Measurements from ENCODE around the gene ST6GAL2.

The ST6GAL2 gene

GRCh38 chr2:106851881-106852501 lies 34.0 kb downstream of the ST6GAL2 start:
- no peak for DNase-seq (ENCODE audit: low read depth)
- TF ChIP-seq CTCF (IDR thresholded peaks at IDR 0.05; ENCODE audit: control insufficient read depth, extremely low read depth, insufficient read depth) = no peak
- no peak overlapping the region for H3K4me3 ChIP-seq (ENCODE audit: low read depth, low read length)

GRCh38 chr2:106851087-106851874 lies 34.7 kb downstream of the ST6GAL2 start:
- no peak for TF ChIP-seq CTCF (IDR thresholded peaks at IDR 0.05; ENCODE audit: control insufficient read depth, extremely low read depth, insufficient read depth)

GRCh38 chr2:106849253-106849652 lies 36.7 kb downstream of the ST6GAL2 start:
- DNase-seq (ENCODE audit: low read depth) = no peak
- no peak for TF ChIP-seq CTCF (IDR thresholded peaks at IDR 0.05; ENCODE audit: control insufficient read depth, extremely low read depth, insufficient read depth)
- H3K4me3 ChIP-seq (ENCODE audit: low read depth, low read length) = no peak overlapping the region

More at GRCh38 chr2:106851087-106851874, 34.7 kb downstream of the ST6GAL2 start:
- DNase-seq (ENCODE audit: low read depth) = no peak
- no peak overlapping the region for H3K4me3 ChIP-seq (ENCODE audit: low read depth, low read length)

GRCh38 chr2:106847366-106847765 lies 38.6 kb downstream of the ST6GAL2 start:
- no peak for DNase-seq (ENCODE audit: low read depth)
- H3K4me3 ChIP-seq (ENCODE audit: low read depth, low read length) = no peak overlapping the region
- TF ChIP-seq CTCF (IDR thresholded peaks at IDR 0.05; ENCODE audit: control insufficient read depth, extremely low read depth, insufficient read depth) = no peak

- DNase-seq (ENCODE audit: low read depth) = no peak
- TF ChIP-seq CTCF (IDR thresholded peaks at IDR 0.05; ENCODE audit: control insufficient read depth, extremely low read depth, insufficient read depth) = no peak
- H3K4me3 ChIP-seq (ENCODE audit: low read depth, low read length) = no peak overlapping the region
Observed at GRCh38 chr2:106845716-106846115, 40.3 kb downstream of the ST6GAL2 start.

GRCh38 chr2:106843910-106844250 lies 42.1 kb downstream of the ST6GAL2 start:
- no peak overlapping the region for H3K4me3 ChIP-seq (ENCODE audit: low read depth, low read length)
- DNase-seq (ENCODE audit: low read depth) = no peak
- TF ChIP-seq CTCF (IDR thresholded peaks at IDR 0.05; ENCODE audit: control insufficient read depth, extremely low read depth, insufficient read depth) = no peak

All from LNCaP clone FGC (cell line).